Stimulated activated CD8-positive, alpha-beta memory T cell treated with anti-CD3 and anti-CD28 coated beads, Interleukin-15, amount 100 ng/mL, for 4 hours (primary cell): Measurements from ENCODE around the gene LGI4.

Source experiments
- DNase-seq, 2 donors: peaks; one replicate each; pipeline ENCODE4 v3.0.0-alpha.2; 2020; ENCODE audit warnings: low read depth in 2 of 2

The LGI4 gene

GRCh38 chr19:35085947-35086346 is 48.9 kb downstream of the LGI4 start:
- DNase-seq, result no peak

- no peak for DNase-seq
Observed at GRCh38 chr19:35084509-35084762, 50.4 kb downstream of the LGI4 start.

GRCh38 chr19:35083691-35084508 is 51.0 kb downstream of the LGI4 start:
- DNase-seq, result no peak

GRCh38 chr19:35081201-35081600 is 53.7 kb downstream of the LGI4 start:
- no peak for DNase-seq

GRCh38 chr19:35080613-35081170 is 54.2 kb downstream of the LGI4 start:
- DNase-seq, result no peak

GRCh38 chr19:35079826-35080225 is 55.0 kb downstream of the LGI4 start:
- DNase-seq, result no peak

- DNase-seq, result no peak
Observed at GRCh38 chr19:35077411-35078223, 57.2 kb downstream of the LGI4 start.

- no peak for DNase-seq
Observed at GRCh38 chr19:35076657-35077056, 58.2 kb downstream of the LGI4 start.

GRCh38 chr19:35076026-35076370 is 58.9 kb downstream of the LGI4 start:
- no peak for DNase-seq

- DNase-seq, result no peak
Observed at GRCh38 chr19:35075202-35076025, 59.4 kb downstream of the LGI4 start.
